Tibial nerve (tissue), 4 donors: ENCODE results near the gene TEX44.

Experiments
- CTCF ChIP-seq, 5 experiments: fragments of 200-600 bp in 3 of 5; fragments of 450-650 bp in 2 of 5; sonication (generic) in 3 of 5; IDR thresholded peaks; one replicate each; pipeline ENCODE4 v1.5.1; 2016 to 2019; ENCODE audit warnings: antibody characterized with exemption in 5 of 5, mild to moderate bottlenecking in 3 of 5, moderate library complexity in 2 of 5
- EP300 ChIP-seq, 2 donors: sonication (generic); formaldehyde crosslinking; IDR thresholded peaks; one replicate each; pipeline ENCODE4 v1.6.1; 2017; ENCODE audit warnings: antibody characterized with exemption in 2 of 2, mild to moderate bottlenecking in 1 of 2

DNA sequence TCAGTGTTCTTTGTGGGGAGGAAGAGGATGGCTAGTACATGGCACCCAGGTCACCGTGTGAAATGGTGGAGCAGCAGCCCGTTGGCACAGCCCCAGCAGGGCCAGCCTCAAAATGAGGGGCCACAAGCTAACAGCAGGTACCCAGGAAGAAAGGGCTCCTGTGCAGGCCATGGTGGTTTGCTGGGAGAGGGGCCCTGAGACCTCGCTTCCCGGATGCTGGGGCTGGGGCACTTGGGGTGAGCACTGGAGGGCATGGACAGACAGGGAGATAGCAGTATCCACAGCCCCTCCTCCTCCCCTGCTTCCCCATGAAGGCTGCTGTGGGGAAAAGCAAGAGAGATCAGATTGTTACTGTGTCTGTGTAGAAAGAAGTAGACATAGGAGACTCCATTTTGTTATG lies 16.2 kb upstream of the TEX44 start:
- TF ChIP-seq EP300 (IDR thresholded peaks at IDR 0.05) (no peak), CTCF (IDR thresholded peaks at IDR 0.05) (no peak)
